ENCODE results near the gene SLC29A3. TPM values are rescaled to one million over a fixed set of nuclear protein-coding genes. Genes with fewer than 3 reads are reported as not detected.
"Not testable (repeated sequence)": the region's sequence is repeated elsewhere in the genome, so short reads cannot be mapped to it uniquely, and the experiment has no call there.

The SLC29A3 gene
- total RNA-seq, 3 donors from 2014 or later, result 5.6 to 12.0 (median 6.2) TPM

DNA sequence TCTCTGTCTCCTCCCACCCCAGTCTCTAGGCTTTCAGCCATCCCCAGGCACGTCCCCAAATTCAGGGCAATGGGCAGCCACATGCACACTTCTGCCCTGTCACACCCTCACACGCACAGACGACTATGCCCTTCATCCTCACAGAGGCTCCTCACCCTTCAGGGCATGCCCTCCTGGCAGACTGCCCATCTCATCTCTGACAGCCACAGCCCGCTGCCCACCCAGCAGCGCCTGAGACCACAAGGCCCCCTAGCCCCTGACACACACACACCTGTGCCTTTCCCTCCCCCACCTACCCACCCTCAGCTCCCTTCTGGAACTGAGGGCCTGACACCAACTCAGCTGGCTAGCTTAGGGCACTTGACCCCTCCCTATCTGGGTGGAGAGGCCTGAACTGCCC lies 23.0 kb upstream of the SLC29A3 start:
- intact Hi-C loops (cut with DNase I; ENCODE audit: low total_unique reads), result no loop called here

DNA sequence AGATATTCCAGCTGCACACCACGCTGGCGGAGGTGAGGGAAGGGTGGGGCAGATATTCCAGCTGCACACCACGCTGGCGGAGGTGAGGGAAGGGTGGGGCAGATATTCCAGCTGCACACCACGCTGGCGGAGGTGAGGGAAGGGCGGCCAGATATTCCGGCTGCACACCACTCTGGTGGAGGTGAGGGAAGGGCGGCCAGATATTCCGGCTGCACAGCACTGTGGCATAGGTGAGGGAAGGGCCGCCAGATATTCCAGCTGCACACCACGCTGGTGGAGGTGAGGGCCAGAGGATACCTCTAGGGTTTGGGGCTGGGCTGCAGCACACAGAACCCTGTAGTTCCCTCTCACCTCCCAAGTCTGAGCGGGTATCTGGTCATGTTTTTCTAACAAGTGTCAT lies 22.2 kb upstream of the SLC29A3 start:
- DNase-seq (ENCODE audit: low spot score in 2 of 2); H3K4me1 ChIP-seq; H3K4me3 ChIP-seq; H3K27me3 ChIP-seq; H3K27ac ChIP-seq; H3K9me3 ChIP-seq; intact Hi-C loops (cut with DNase I; ENCODE audit: low total_unique reads); H3K36me3 ChIP-seq: not testable (repeated sequence)

More for the DNA sequence above, 23.0 kb upstream of the SLC29A3 start:
- H3K9me3 ChIP-seq, result no peaks in the 10 kb centered on the region
- no peak overlapping the region for H3K4me3 ChIP-seq
- TF ChIP-seq POLR2A (IDR thresholded peaks at IDR 0.05) (no peak), POLR2AphosphoS5 (IDR thresholded peaks at IDR 0.05) (no peak)
- TF ChIP-seq, protein P1, sequence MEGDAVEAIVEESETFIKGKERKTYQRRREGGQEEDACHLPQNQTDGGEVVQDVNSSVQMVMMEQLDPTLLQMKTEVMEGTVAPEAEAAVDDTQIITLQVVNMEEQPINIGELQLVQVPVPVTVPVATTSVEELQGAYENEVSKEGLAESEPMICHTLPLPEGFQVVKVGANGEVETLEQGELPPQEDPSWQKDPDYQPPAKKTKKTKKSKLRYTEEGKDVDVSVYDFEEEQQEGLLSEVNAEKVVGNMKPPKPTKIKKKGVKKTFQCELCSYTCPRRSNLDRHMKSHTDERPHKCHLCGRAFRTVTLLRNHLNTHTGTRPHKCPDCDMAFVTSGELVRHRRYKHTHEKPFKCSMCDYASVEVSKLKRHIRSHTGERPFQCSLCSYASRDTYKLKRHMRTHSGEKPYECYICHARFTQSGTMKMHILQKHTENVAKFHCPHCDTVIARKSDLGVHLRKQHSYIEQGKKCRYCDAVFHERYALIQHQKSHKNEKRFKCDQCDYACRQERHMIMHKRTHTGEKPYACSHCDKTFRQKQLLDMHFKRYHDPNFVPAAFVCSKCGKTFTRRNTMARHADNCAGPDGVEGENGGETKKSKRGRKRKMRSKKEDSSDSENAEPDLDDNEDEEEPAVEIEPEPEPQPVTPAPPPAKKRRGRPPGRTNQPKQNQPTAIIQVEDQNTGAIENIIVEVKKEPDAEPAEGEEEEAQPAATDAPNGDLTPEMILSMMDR (IDR thresholded peaks at IDR 0.05), result no peak
- H3K27me3 ChIP-seq, result no peaks in the 10 kb centered on the region
- H3K27ac ChIP-seq, result no peak overlapping the region
- DNase-seq (ENCODE audit: low spot score in 2 of 2), result no peak
- no peaks in the 10 kb centered on the region for H3K4me1 ChIP-seq
- no peaks in the 10 kb centered on the region for H3K36me3 ChIP-seq

- H3K27ac ChIP-seq, result no peak overlapping the region
- no peaks in the 10 kb centered on the region for H3K9me3 ChIP-seq
- no peaks in the 10 kb centered on the region for H3K27me3 ChIP-seq
- no peak for TF ChIP-seq POLR2AphosphoS5 (IDR thresholded peaks at IDR 0.05)
- TF ChIP-seq, protein P1 (IDR thresholded peaks at IDR 0.05), result no peak
- no peak for TF ChIP-seq POLR2A (IDR thresholded peaks at IDR 0.05)
- H3K4me1 ChIP-seq, result no peaks in the 10 kb centered on the region
- H3K4me3 ChIP-seq, result no peak overlapping the region
- H3K36me3 ChIP-seq, result no peaks in the 10 kb centered on the region
- intact Hi-C loops (cut with DNase I; ENCODE audit: low total_unique reads), result no loop called here
- no peak for DNase-seq (ENCODE audit: low spot score in 2 of 2)
Measured at GRCh38 chr10:71297343-71297742, 21.7 kb upstream of the SLC29A3 start.

- no peak for DNase-seq (ENCODE audit: low spot score in 2 of 2)
- intact Hi-C loops (cut with DNase I; ENCODE audit: low total_unique reads), result no loop called here
- no peak overlapping the region for H3K4me3 ChIP-seq
- H3K27me3 ChIP-seq, result no peaks in the 10 kb centered on the region
- no peaks in the 10 kb centered on the region for H3K9me3 ChIP-seq
- H3K4me1 ChIP-seq, result no peaks in the 10 kb centered on the region
- TF ChIP-seq, protein P1 (IDR thresholded peaks at IDR 0.05), result no peak
- TF ChIP-seq POLR2A (IDR thresholded peaks at IDR 0.05), result no peak
- TF ChIP-seq POLR2AphosphoS5 (IDR thresholded peaks at IDR 0.05), result no peak
- H3K27ac ChIP-seq, result peak overlapping the region in 1 of 2 donors; percentile 48
- no peaks in the 10 kb centered on the region for H3K36me3 ChIP-seq
Measured at GRCh38 chr10:71299071-71299785, 19.8 kb upstream of the SLC29A3 start.

- no peaks in the 10 kb centered on the region for H3K9me3 ChIP-seq
- no peaks in the 10 kb centered on the region for H3K36me3 ChIP-seq
- DNase-seq (ENCODE audit: low spot score in 2 of 2), result no peak
- intact Hi-C loops (cut with DNase I; ENCODE audit: low total_unique reads), result no loop called here
- H3K4me1 ChIP-seq, result no peaks in the 10 kb centered on the region
- H3K4me3 ChIP-seq, result no peak overlapping the region
- no peak for TF ChIP-seq POLR2AphosphoS5 (IDR thresholded peaks at IDR 0.05)
- no peak for TF ChIP-seq POLR2A (IDR thresholded peaks at IDR 0.05)
- no peaks in the 10 kb centered on the region for H3K27me3 ChIP-seq
- peak overlapping the region; percentile 20 to 48 for H3K27ac ChIP-seq
Measured at GRCh38 chr10:71300555-71301370, 18.3 kb upstream of the SLC29A3 start.

DNA sequence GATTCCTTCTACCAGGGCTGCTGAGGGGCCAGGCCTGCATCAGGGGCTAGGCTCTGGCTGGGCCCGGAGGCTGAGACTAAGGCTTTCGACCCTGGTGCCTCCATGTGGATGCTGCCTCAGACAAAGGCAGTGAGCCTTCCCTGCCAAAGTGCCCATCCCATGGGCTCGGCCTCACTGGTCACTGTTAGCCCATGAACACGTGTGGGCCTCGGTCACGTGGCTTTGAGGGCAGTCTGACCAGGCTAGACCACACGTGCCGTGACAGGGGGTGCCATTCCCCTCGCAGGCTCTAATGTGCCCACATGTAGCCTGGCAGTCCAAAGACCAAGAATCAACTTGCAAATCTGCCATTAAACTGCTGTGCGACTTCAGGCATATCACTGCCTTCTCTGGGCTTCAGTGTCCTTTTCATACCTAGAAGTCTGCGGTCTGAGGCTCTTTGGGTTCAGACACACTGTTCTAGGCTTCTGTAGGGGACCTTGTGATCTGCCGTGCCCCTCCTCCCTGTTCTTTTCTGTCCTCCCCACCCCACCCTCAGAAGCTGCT lies 17.6 kb upstream of the SLC29A3 start:
- no peak for DNase-seq (ENCODE audit: low spot score in 2 of 2)
- intact Hi-C loops (cut with DNase I; ENCODE audit: low total_unique reads), result no loop called here
- no peaks in the 10 kb centered on the region for H3K9me3 ChIP-seq
- peak overlapping the region in 1 of 2 donors; percentile 17 for H3K27ac ChIP-seq
- no peaks in the 10 kb centered on the region for H3K4me1 ChIP-seq
- H3K27me3 ChIP-seq, result no peaks in the 10 kb centered on the region
- TF ChIP-seq, protein P1 (IDR thresholded peaks at IDR 0.05), result no peak
- no peak for TF ChIP-seq POLR2AphosphoS5 (IDR thresholded peaks at IDR 0.05)
- no peak for TF ChIP-seq POLR2A (IDR thresholded peaks at IDR 0.05)
- no peak overlapping the region for H3K4me3 ChIP-seq
- no peaks in the 10 kb centered on the region for H3K36me3 ChIP-seq

Data from breast epithelium (tissue), 4 donors.